Astrocyte (in vitro differentiated cells and primary cell): ENCODE measurements around the gene ZNF608. TPM values are rescaled to one million over a fixed set of nuclear protein-coding genes. Genes with fewer than 3 reads are reported as not detected.

Experiments used
- DNase-seq: peaks from one replicate; pipeline ENCODE4 v3.0.0-alpha.2; 2010; ENCODE audit warnings: low read depth
- FAIRE-seq: peaks from 2 replicates; lab custom pipeline; 2011; peaks lifted over from hg19 to GRCh38; lab: Jason Lieb, UNC
- H2AFZ ChIP-seq: 2 replicates; pipeline ENCODE4 v1.6.0; 2012; ENCODE audit warnings: low read depth, low read length, inconsistent platforms
- H3K27ac ChIP-seq: 2 replicates; pipeline ENCODE4 v1.5.1; 2011; ENCODE audit warnings: low read depth, low read length, inconsistent platforms
- H3K27me3 ChIP-seq: 2 replicates; pipeline ENCODE4 v1.6.0; 2011; ENCODE audit warnings: low read length, inconsistent platforms; ENCODE audit not compliant: insufficient read depth
- H3K36me3 ChIP-seq: 2 replicates; pipeline ENCODE4 v1.5.1; 2011; ENCODE audit warnings: low read length, inconsistent platforms; ENCODE audit not compliant: insufficient read depth
- H3K4me1 ChIP-seq: 2 replicates; pipeline ENCODE4 v1.5.1; 2011; ENCODE audit warnings: low read length, inconsistent platforms; ENCODE audit not compliant: insufficient read depth
- H3K4me2 ChIP-seq: 2 replicates; pipeline ENCODE4 v1.6.0; 2012; ENCODE audit warnings: low read length, inconsistent platforms
- H3K4me3 ChIP-seq: 2 replicates; pipeline ENCODE4 v1.5.1; 2011; ENCODE audit warnings: low read depth, mild to moderate bottlenecking, low read length, inconsistent platforms; ENCODE audit not compliant: insufficient read depth
- H3K79me2 ChIP-seq: 2 replicates; pipeline ENCODE4 v1.6.0; 2012; ENCODE audit warnings: mild to moderate bottlenecking, low read length, inconsistent platforms; ENCODE audit not compliant: insufficient read depth
- H3K9ac ChIP-seq: 2 replicates; pipeline ENCODE4 v1.6.0; 2012; ENCODE audit warnings: mild to moderate bottlenecking, low read length, inconsistent platforms
- H3K9me3 ChIP-seq: 2 replicates; pipeline ENCODE4 v1.5.1; 2012; ENCODE audit warnings: low read depth, mild to moderate bottlenecking, low read length, inconsistent platforms; ENCODE audit not compliant: insufficient read depth
- H4K20me1 ChIP-seq: 2 replicates; pipeline ENCODE4 v1.6.0; 2012; ENCODE audit warnings: low read length, inconsistent platforms; ENCODE audit not compliant: insufficient read depth
- H3K27ac Mint-ChIP-seq: one replicate; pipeline ENCODE4 v1.8.0; 2021; ENCODE audit warnings: mild to moderate bottlenecking, mixed read lengths; ENCODE audit not compliant: unreplicated experiment
- H3K27me3 Mint-ChIP-seq: one replicate; pipeline ENCODE4 v1.8.0; 2021; ENCODE audit warnings: low read depth, mixed read lengths; ENCODE audit not compliant: unreplicated experiment
- H3K36me3 Mint-ChIP-seq: one replicate; pipeline ENCODE4 v1.8.0; 2021; ENCODE audit warnings: low read depth, mixed read lengths; ENCODE audit not compliant: unreplicated experiment
- H3K4me1 Mint-ChIP-seq: one replicate; pipeline ENCODE4 v1.8.0; 2021; ENCODE audit warnings: low read depth, mixed read lengths; ENCODE audit not compliant: unreplicated experiment
- H3K4me3 Mint-ChIP-seq: one replicate; pipeline ENCODE4 v1.8.0; 2021; ENCODE audit warnings: mild to moderate bottlenecking, moderate library complexity, mixed read lengths; ENCODE audit not compliant: unreplicated experiment
- H3K9me3 Mint-ChIP-seq: one replicate; pipeline ENCODE4 v1.8.0; 2021; ENCODE audit warnings: mild to moderate bottlenecking, mixed read lengths; ENCODE audit not compliant: unreplicated experiment
- CTCF ChIP-seq: IDR thresholded peaks from 2 replicates; pipeline ENCODE4 v1.5.1; 2011; ENCODE audit warnings: low read depth, mild to moderate bottlenecking, inconsistent platforms, low read length, moderate library complexity; ENCODE audit not compliant: insufficient read depth
- EZH2 ChIP-seq: IDR thresholded peaks from 2 replicates; pipeline ENCODE4 v1.6.1; 2012; ENCODE audit warnings: mild to moderate bottlenecking, low read length, inconsistent platforms; ENCODE audit not compliant: insufficient read depth
- total RNA-seq: library from RNA; stranded (reverse); gene quantifications from 2 replicates; pipeline ENCODE4 v1.2.1, GENCODE V29; 2021

The ZNF608 gene
- total RNA-seq, 1 donor from 2014 or later, result 57.3 TPM

GRCh38 chr5:124748687-124749594 is 2.5 kb upstream of the ZNF608 start:
- Histone ChIP-seq H4K20me1 (no peaks in the 10 kb centered on the region), H2AFZ (peak overlapping the region; percentile 65), H3K27ac (peak overlapping the region; percentile 96), H3K27me3 (no peaks in the 10 kb centered on the region), H3K4me3 (peak overlapping the region; percentile 76), H3K4me2 (peak overlapping the region; percentile 95), H3K36me3 (no peaks in the 10 kb centered on the region), H3K9ac (peak overlapping the region; percentile 92), H3K9me3 (no peaks in the 10 kb centered on the region), H3K4me1 (peaks cover 16% of the 10 kb centered on the region), H3K79me2 (peaks cover 17% of the 10 kb centered on the region)
- Mint-ChIP-seq H3K36me3 (no peaks in the 10 kb centered on the region), H3K27ac (peak overlapping the region; percentile 90), H3K4me3 (no peak overlapping the region), H3K9me3 (no peaks in the 10 kb centered on the region), H3K27me3 (no peaks in the 10 kb centered on the region), H3K4me1 (peaks cover 17% of the 10 kb centered on the region)
- peak; percentile 91 for DNase-seq
- TF ChIP-seq EZH2, result no peak
- peak; percentile 56 for FAIRE-seq

GRCh38 chr5:124747791-124748686 is 1.6 kb upstream of the ZNF608 start:
- Mint-ChIP-seq H3K36me3 (no peaks in the 10 kb centered on the region), H3K27ac (peak overlapping the region; percentile 90), H3K27me3 (no peaks in the 10 kb centered on the region), H3K4me3 (no peak overlapping the region), H3K9me3 (no peaks in the 10 kb centered on the region), H3K4me1 (peaks cover 15% of the 10 kb centered on the region)
- Histone ChIP-seq H3K9ac (peak overlapping the region; percentile 92), H3K36me3 (no peaks in the 10 kb centered on the region), H3K4me1 (peaks cover 23% of the 10 kb centered on the region), H2AFZ (peak overlapping the region; percentile 31), H3K79me2 (peaks cover 26% of the 10 kb centered on the region), H3K9me3 (no peaks in the 10 kb centered on the region), H3K4me3 (peak overlapping the region; percentile 76), H3K4me2 (peak overlapping the region; percentile 95), H3K27ac (peak overlapping the region; percentile 96), H3K27me3 (no peaks in the 10 kb centered on the region), H4K20me1 (no peaks in the 10 kb centered on the region)
- DNase-seq (no peak), FAIRE-seq (no peak)
- TF ChIP-seq CTCF, result no peak
